Prostate gland (tissue), 2 donors: ENCODE results near the gene LRBA.
"Not testable (repeated sequence)": the region's sequence is repeated elsewhere in the genome, so short reads cannot be mapped to it uniquely, and the experiment has no call there.

ENCODE experiments used
- CTCF ChIP-seq, 4 experiments: fragments of 200-600 bp in 2 of 4; fragments of 450-650 bp in 2 of 4; sonication (generic) in 2 of 4; IDR thresholded peaks; 1 replicate in 3 of 4; 2 replicates in 1 of 4; pipeline ENCODE4 v1.5.1; 2016 to 2019; ENCODE audit warnings: antibody characterized with exemption in 4 of 4, mild to moderate bottlenecking in 2 of 4, moderate library complexity in 2 of 4
- POLR2A ChIP-seq: fragments of 450-650 bp; IDR thresholded peaks from one replicate; pipeline ENCODE4 v1.6.1; 2016; ENCODE audit warnings: antibody characterized with exemption, mild to moderate bottlenecking

GRCh38 chr4:151063143-151063542 is 48.1 kb upstream of the LRBA start:
- not testable (repeated sequence) for TF ChIP-seq CTCF (IDR thresholded peaks at IDR 0.05); POLR2A
